Smooth muscle cell (in vitro differentiated cells): Measurements from ENCODE around the gene MAPK4. TPM values are rescaled to one million over a fixed set of nuclear protein-coding genes. Genes with fewer than 3 reads are reported as not detected.

Experiments used
- DNase-seq: peaks from one replicate; lab custom pipeline; 2025; ENCODE audit not compliant: unreplicated experiment; lab: John Stamatoyannopoulos, UW
- H2AFZ ChIP-seq: fragments of 200-600 bp; sonication (generic); 2 replicates; pipeline ENCODE4 v1.6.0; 2016; ENCODE audit warnings: antibody characterized with exemption, low read depth, mild to moderate bottlenecking
- H3F3A ChIP-seq: fragments of 200-600 bp; sonication (generic); 2 replicates; pipeline ENCODE4 v1.6.0; 2017; ENCODE audit warnings: antibody characterized with exemption, low read depth
- H3K27ac ChIP-seq: fragments of 200-600 bp; sonication (generic); 2 replicates; pipeline ENCODE4 v1.5.1; 2016; ENCODE audit warnings: low read depth, mild to moderate bottlenecking
- H3K27me3 ChIP-seq: fragments of 200-600 bp; sonication (generic); 2 replicates; pipeline ENCODE4 v1.6.1; 2016; ENCODE audit warnings: low read depth, mild to moderate bottlenecking
- H3K36me3 ChIP-seq: fragments of 200-600 bp; sonication (generic); 2 replicates; pipeline ENCODE4 v1.5.1; 2016; ENCODE audit warnings: low read depth
- H3K4me1 ChIP-seq: fragments of 200-600 bp; sonication (generic); 2 replicates; pipeline ENCODE4 v1.5.1; 2016; ENCODE audit warnings: low read depth
- H3K4me2 ChIP-seq: fragments of 200-600 bp; sonication (generic); 2 replicates; pipeline ENCODE4 v1.6.0; 2016; ENCODE audit warnings: mild to moderate bottlenecking
- H3K4me3 ChIP-seq: fragments of 200-600 bp; sonication (generic); 2 replicates; pipeline ENCODE4 v1.5.1; 2016; ENCODE audit warnings: mild to moderate bottlenecking
- H3K79me2 ChIP-seq: fragments of 200-600 bp; sonication (generic); 2 replicates; pipeline ENCODE4 v1.6.0; 2016; ENCODE audit warnings: low read depth, mild to moderate bottlenecking
- H3K9ac ChIP-seq: fragments of 200-600 bp; sonication (generic); 2 replicates; pipeline ENCODE4 v1.6.0; 2016; ENCODE audit warnings: low read depth
- H3K9me3 ChIP-seq: fragments of 200-600 bp; sonication (generic); replicated peaks from 2 replicates; pipeline ENCODE4 v1.5.1; 2016; ENCODE audit warnings: low read depth
- H4K20me1 ChIP-seq: fragments of 200-600 bp; sonication (generic); 2 replicates; pipeline ENCODE4 v1.6.0; 2016; ENCODE audit warnings: low read depth
- WGBS: methylation state at CpG from one replicate; pipeline ENCODE4 v1.1.7; 2016; ENCODE audit warnings: low lambda C conversion rate; 5-methylcytosine and 5-hydroxymethylcytosine counted together
- polyA plus RNA-seq: library from polyadenylated mRNA; unstranded; fragments of >200 nt; fragmentation: Nextera tagmentation; extraction: Ambion mirVana; gene quantifications from 2 replicates; pipeline ENCODE4 v1.2.1, GENCODE V29; 2016
- total RNA-seq: library from RNA; depleted of rRNA; stranded (reverse); fragments of >200 nt; gene quantifications from 2 replicates; pipeline ENCODE4 v1.2.3, GENCODE V29; 2014
- TF ChIP-seq, protein P1 (sequence below): fragments of 200-600 bp; sonication (generic); IDR thresholded peaks from 2 replicates; pipeline ENCODE4 v1.5.1; 2017; ENCODE audit warnings: borderline replicate concordance, mild to moderate bottlenecking, antibody characterized with exemption; ENCODE audit not compliant: insufficient read depth, poor library complexity, severe bottlenecking

MAPK4 gene
- total and polyA plus RNA-seq, 2 experiments from 2014 or later, result 0.09 TPM; not detected in 1

DNA sequence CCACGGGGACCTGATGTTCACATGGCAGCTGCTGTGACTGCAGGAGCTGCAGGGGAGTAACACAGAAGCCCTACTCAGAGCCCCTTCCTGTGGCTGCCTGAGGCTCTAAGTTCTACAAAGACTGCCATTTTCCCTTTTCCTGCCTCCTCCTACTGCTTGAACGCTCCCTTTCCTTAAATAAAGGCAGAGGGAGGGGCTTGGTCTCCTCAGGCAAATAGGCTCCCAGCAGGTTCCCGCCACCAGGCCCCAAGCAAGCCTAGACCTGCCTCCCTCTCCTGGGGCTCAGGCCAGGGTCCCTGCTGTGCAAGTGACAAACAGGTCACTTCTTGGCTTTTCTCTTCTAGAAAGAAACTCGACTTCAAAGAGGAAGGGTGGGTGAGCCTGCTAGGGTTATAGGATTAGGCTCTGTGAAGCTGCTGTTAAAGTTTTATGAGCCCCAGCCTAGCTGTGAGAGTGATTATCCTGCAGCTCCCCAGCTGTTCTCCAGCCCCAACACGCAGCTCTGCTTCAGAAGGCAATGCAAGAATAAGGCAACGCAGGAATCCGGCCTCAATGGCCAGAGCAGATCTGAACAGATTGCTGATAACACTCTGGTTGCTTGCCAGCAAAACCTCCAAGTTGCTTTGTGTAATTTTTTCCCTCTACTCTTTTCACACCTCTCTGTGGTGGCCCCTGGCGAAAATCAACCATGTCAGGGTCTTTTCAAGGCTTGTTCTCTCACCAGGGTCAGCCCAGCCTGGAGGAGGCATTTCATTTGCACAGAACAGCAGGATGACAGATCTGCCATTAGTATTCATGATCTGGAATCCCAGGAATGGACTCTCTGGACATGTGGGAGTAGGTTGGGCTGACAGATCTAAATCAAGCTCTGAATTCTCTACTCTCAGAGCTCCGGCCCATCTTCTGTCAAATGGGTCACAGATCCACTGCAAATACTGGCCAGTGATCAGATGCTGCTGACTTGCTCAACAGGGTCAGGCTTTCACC is 188.6 kb downstream of the MAPK4 start:
- Histone ChIP-seq H2AFZ (peak overlapping the region; percentile 2), H3F3A (peaks cover 3% of the 10 kb centered on the region), H3K9me3 (no peaks in the 10 kb centered on the region), H3K4me3 (no peak overlapping the region), H3K9ac (no peak overlapping the region), H3K79me2 (no peaks in the 10 kb centered on the region), H3K36me3 (no peaks in the 10 kb centered on the region), H3K4me1 (peaks cover 22% of the 10 kb centered on the region), H3K27me3 (peaks cover 3% of the 10 kb centered on the region), H3K4me2 (peak overlapping the region; percentile 55), H4K20me1 (no peaks in the 10 kb centered on the region), H3K27ac (no peak overlapping the region)
- DNase-seq, result peak; percentile 32
- 17% methylated on average over 9 of the region's 9 CpGs for WGBS
- TF ChIP-seq, protein P1, sequence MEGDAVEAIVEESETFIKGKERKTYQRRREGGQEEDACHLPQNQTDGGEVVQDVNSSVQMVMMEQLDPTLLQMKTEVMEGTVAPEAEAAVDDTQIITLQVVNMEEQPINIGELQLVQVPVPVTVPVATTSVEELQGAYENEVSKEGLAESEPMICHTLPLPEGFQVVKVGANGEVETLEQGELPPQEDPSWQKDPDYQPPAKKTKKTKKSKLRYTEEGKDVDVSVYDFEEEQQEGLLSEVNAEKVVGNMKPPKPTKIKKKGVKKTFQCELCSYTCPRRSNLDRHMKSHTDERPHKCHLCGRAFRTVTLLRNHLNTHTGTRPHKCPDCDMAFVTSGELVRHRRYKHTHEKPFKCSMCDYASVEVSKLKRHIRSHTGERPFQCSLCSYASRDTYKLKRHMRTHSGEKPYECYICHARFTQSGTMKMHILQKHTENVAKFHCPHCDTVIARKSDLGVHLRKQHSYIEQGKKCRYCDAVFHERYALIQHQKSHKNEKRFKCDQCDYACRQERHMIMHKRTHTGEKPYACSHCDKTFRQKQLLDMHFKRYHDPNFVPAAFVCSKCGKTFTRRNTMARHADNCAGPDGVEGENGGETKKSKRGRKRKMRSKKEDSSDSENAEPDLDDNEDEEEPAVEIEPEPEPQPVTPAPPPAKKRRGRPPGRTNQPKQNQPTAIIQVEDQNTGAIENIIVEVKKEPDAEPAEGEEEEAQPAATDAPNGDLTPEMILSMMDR, result no peak

- TF ChIP-seq, protein P1, result no peak
- H3K9me3 ChIP-seq, result no peaks in the 10 kb centered on the region
- no peak for DNase-seq
- H3F3A ChIP-seq, result peaks cover 3% of the 10 kb centered on the region
- peaks cover 22% of the 10 kb centered on the region for H3K4me1 ChIP-seq
- no peak overlapping the region for H2AFZ ChIP-seq
- H3K9ac ChIP-seq, result no peak overlapping the region
- no peaks in the 10 kb centered on the region for H3K79me2 ChIP-seq
- no peaks in the 10 kb centered on the region for H4K20me1 ChIP-seq
- no peaks in the 10 kb centered on the region for H3K27me3 ChIP-seq
- no peak overlapping the region for H3K4me3 ChIP-seq
- H3K36me3 ChIP-seq, result no peaks in the 10 kb centered on the region
- 85% methylated on average over 5 of the region's 5 CpGs for WGBS
- no peak overlapping the region for H3K27ac ChIP-seq
- no peak overlapping the region for H3K4me2 ChIP-seq
Measured at GRCh38 chr18:50749421-50749820, 189.5 kb downstream of the MAPK4 start.

DNA sequence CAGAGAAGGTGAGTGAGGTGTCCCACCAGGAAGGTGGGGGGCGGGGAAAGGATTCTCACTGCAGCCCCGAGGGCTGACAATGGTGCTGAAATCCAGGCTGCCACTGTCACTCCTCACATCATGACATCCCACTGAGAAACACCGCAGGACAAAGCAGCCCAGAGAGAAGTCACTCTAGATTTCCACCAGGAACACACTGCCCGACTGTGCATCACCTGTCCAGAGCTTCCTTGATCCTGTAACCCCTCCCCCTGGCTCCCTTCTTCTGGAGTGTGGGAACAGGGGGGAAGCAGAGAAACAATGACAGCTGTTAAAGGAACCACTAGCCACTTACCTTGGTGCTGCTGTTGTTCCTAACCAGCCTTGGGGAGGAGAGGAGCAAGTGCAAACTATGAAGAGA is 190.1 kb downstream of the MAPK4 start:
- WGBS, result 83% methylated on average over 4 of the region's 4 CpGs
- H2AFZ ChIP-seq, result no peak overlapping the region
- H3K36me3 ChIP-seq, result no peaks in the 10 kb centered on the region

More for the DNA sequence above, 190.1 kb downstream of the MAPK4 start:
- no peaks in the 10 kb centered on the region for H3K9me3 ChIP-seq
- H3K9ac ChIP-seq, result no peak overlapping the region
- H3K27me3 ChIP-seq, result no peaks in the 10 kb centered on the region
- H3K79me2 ChIP-seq, result no peaks in the 10 kb centered on the region
- no peak overlapping the region for H3K4me3 ChIP-seq
- H3K4me2 ChIP-seq, result no peak overlapping the region
- H3K4me1 ChIP-seq, result peaks cover 22% of the 10 kb centered on the region
- peaks cover 3% of the 10 kb centered on the region for H3F3A ChIP-seq
- TF ChIP-seq, protein P1, result no peak
- DNase-seq, result no peak
- H4K20me1 ChIP-seq, result no peaks in the 10 kb centered on the region
- H3K27ac ChIP-seq, result no peak overlapping the region
